DOHH2 (cell line): Measurements from ENCODE around the gene MAMDC4.

Experiments
- H3F3A ChIP-seq: fragments of 200-600 bp; sonication (generic), shearing (Covaris generic); 2 replicates; pipeline ENCODE4 v1.6.0; 2016; ENCODE audit warnings: antibody characterized with exemption, mild to moderate bottlenecking; ENCODE audit not compliant: control insufficient read depth, insufficient read depth
- H3K27ac ChIP-seq: fragments of 200-600 bp; sonication (generic); 2 replicates; pipeline ENCODE4 v1.5.1; 2014; ENCODE audit warnings: low read depth, mild to moderate bottlenecking, low read length, moderate library complexity
- H3K27me3 ChIP-seq: fragments of 200-600 bp; sonication (generic); 2 replicates; pipeline ENCODE4 v1.6.1; 2014; ENCODE audit warnings: mild to moderate bottlenecking, low read length, mixed read lengths; ENCODE audit not compliant: control insufficient read depth
- H3K36me3 ChIP-seq: fragments of 200-600 bp; sonication (generic); 2 replicates; pipeline ENCODE4 v1.6.1; 2014; ENCODE audit warnings: mild to moderate bottlenecking, low read length, moderate library complexity, mixed read lengths; ENCODE audit not compliant: control insufficient read depth
- H3K4me1 ChIP-seq: fragments of 200-600 bp; sonication (generic); 2 replicates; pipeline ENCODE4 v1.6.1; 2014; ENCODE audit warnings: mild to moderate bottlenecking, low read length, mixed read lengths; ENCODE audit not compliant: control insufficient read depth
- H3K4me2 ChIP-seq: fragments of 200-600 bp; sonication (generic); 2 replicates; pipeline ENCODE4 v1.6.0; 2014; ENCODE audit warnings: mild to moderate bottlenecking, low read length, moderate library complexity
- H3K4me3 ChIP-seq: fragments of 200-600 bp; sonication (generic); 2 replicates; pipeline ENCODE4 v1.5.1; 2014; ENCODE audit warnings: mild to moderate bottlenecking, low read length, mixed read lengths
- H3K79me2 ChIP-seq: fragments of 200-600 bp; sonication (generic); 2 replicates; pipeline ENCODE4 v1.6.1; 2014; ENCODE audit warnings: mild to moderate bottlenecking, low read length, mixed read lengths; ENCODE audit not compliant: control insufficient read depth
- H3K9me2 ChIP-seq: fragments of 200-600 bp; sonication (generic); replicated peaks from 2 replicates; pipeline ENCODE4 v1.6.1; 2014; ENCODE audit warnings: mild to moderate bottlenecking, low read length, mixed read lengths; ENCODE audit not compliant: control insufficient read depth
- H3K9me3 ChIP-seq: fragments of 200-600 bp; sonication (generic); 2 replicates; pipeline ENCODE4 v1.6.1; 2014; ENCODE audit warnings: antibody characterized with exemption, low read length, mixed read lengths; ENCODE audit not compliant: control insufficient read depth, insufficient read depth
- H4K20me1 ChIP-seq: fragments of 200-600 bp; sonication (generic); 2 replicates; pipeline ENCODE4 v1.6.0; 2014; ENCODE audit warnings: low read depth, mild to moderate bottlenecking, antibody characterized with exemption, low read length, moderate library complexity; ENCODE audit not compliant: control insufficient read depth, insufficient read depth
- EZH2phosphoT487 ChIP-seq: fragments of 200-600 bp; sonication (generic); IDR thresholded peaks from 2 replicates; pipeline ENCODE4 v1.6.1; 2017; ENCODE audit warnings: borderline replicate concordance, mild to moderate bottlenecking, antibody characterized with exemption, low read length, moderate library complexity, mixed read lengths
- TF ChIP-seq, protein P1 (sequence below): fragments of 200-600 bp; sonication (generic); IDR thresholded peaks from one replicate; pipeline ENCODE4 v1.5.1; 2014; ENCODE audit warnings: antibody characterized with exemption, mild to moderate bottlenecking, low read depth, low read length; ENCODE audit not compliant: poor library complexity, severe bottlenecking

Gene MAMDC4

GRCh38 chr9:136820971-136821825 lies 30.9 kb upstream of the MAMDC4 start:
- Histone ChIP-seq H3K79me2 (peaks cover 55% of the 10 kb centered on the region), H3K4me2 (no peak overlapping the region), H3K9me3 (no peaks in the 10 kb centered on the region), H3F3A (no peaks in the 10 kb centered on the region), H4K20me1 (no peaks in the 10 kb centered on the region; the same call in 1 of the 2 replicates), H3K9me2 (no peaks in the 10 kb centered on the region), H3K27me3 (no peaks in the 10 kb centered on the region), H3K4me3 (no peak overlapping the region), H3K36me3 (peaks cover 45% of the 10 kb centered on the region), H3K27ac (no peak overlapping the region), H3K4me1 (no peaks in the 10 kb centered on the region)
- TF ChIP-seq, protein P1, sequence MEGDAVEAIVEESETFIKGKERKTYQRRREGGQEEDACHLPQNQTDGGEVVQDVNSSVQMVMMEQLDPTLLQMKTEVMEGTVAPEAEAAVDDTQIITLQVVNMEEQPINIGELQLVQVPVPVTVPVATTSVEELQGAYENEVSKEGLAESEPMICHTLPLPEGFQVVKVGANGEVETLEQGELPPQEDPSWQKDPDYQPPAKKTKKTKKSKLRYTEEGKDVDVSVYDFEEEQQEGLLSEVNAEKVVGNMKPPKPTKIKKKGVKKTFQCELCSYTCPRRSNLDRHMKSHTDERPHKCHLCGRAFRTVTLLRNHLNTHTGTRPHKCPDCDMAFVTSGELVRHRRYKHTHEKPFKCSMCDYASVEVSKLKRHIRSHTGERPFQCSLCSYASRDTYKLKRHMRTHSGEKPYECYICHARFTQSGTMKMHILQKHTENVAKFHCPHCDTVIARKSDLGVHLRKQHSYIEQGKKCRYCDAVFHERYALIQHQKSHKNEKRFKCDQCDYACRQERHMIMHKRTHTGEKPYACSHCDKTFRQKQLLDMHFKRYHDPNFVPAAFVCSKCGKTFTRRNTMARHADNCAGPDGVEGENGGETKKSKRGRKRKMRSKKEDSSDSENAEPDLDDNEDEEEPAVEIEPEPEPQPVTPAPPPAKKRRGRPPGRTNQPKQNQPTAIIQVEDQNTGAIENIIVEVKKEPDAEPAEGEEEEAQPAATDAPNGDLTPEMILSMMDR = no peak

GRCh38 chr9:136821826-136822544 lies 30.2 kb upstream of the MAMDC4 start:
- no peak overlapping the region for H3K4me2 ChIP-seq
- no peak overlapping the region for H3K27ac ChIP-seq
- H3K79me2 ChIP-seq = peaks cover 47% of the 10 kb centered on the region
- no peaks in the 10 kb centered on the region; the same call in 1 of the 2 replicates for H4K20me1 ChIP-seq
- TF ChIP-seq, protein P1 = no peak
- TF ChIP-seq EZH2phosphoT487 = no peak
- peaks cover 49% of the 10 kb centered on the region for H3K36me3 ChIP-seq
- H3K4me1 ChIP-seq = no peaks in the 10 kb centered on the region
- H3K9me2 ChIP-seq = no peaks in the 10 kb centered on the region
- no peaks in the 10 kb centered on the region for H3K9me3 ChIP-seq
- no peaks in the 10 kb centered on the region for H3K27me3 ChIP-seq
- no peaks in the 10 kb centered on the region for H3F3A ChIP-seq
- no peak overlapping the region for H3K4me3 ChIP-seq

- Histone ChIP-seq H3K9me2 (no peaks in the 10 kb centered on the region), H3K4me2 (no peak overlapping the region), H3K27me3 (no peaks in the 10 kb centered on the region), H3K4me1 (no peaks in the 10 kb centered on the region), H3K36me3 (peaks cover 59% of the 10 kb centered on the region), H3K27ac (no peak overlapping the region), H3K79me2 (peaks cover 38% of the 10 kb centered on the region), H3F3A (no peaks in the 10 kb centered on the region), H3K9me3 (no peaks in the 10 kb centered on the region), H4K20me1 (no peaks in the 10 kb centered on the region; the same call in 1 of the 2 replicates), H3K4me3 (no peak overlapping the region)
- TF ChIP-seq, protein P1 = no peak
- TF ChIP-seq EZH2phosphoT487 = no peak
Observed at GRCh38 chr9:136823136-136824046, 28.8 kb upstream of the MAMDC4 start.
